Measurements from ENCODE around the gene HAP1. TPM values are rescaled to one million over a fixed set of nuclear protein-coding genes. Genes with fewer than 3 reads are reported as not detected.

Gene HAP1
- total RNA-seq, 2 experiments from 2014 or later, result 0.19 to 0.55 TPM

- intact Hi-C loops (cut with micrococcal nuclease; ENCODE audit: unreplicated experiment), result no loop called here
- TF ChIP-seq CTCF (conservative IDR thresholded peaks at IDR 0.05; ENCODE audit: low read length) (no peak), EZH2phosphoT487 (IDR thresholded peaks at IDR 0.05; ENCODE audit: borderline replicate concordance, low read depth, low read length) (no peak)
These were observed 19.6 kb upstream of the HAP1 start for GRCh38 chr17:41754066-41754465.

GRCh38 chr17:41751288-41751687 is 16.8 kb upstream of the HAP1 start:
- no peaks in the 10 kb centered on the region for H3K9me2 ChIP-seq (ENCODE audit: insufficient read depth, low read length)
- no peaks in the 10 kb centered on the region for H3K79me2 ChIP-seq (ENCODE audit: insufficient read depth, low read depth, low read length)
- H2AFZ ChIP-seq (ENCODE audit: low read length), result no peak overlapping the region
- H4K20me1 ChIP-seq (ENCODE audit: insufficient read depth, low read length), result no peaks in the 10 kb centered on the region
- no peak overlapping the region for H3K4me3 ChIP-seq (ENCODE audit: low read depth, low read length, poor library complexity, severe bottlenecking)
- H3K4me2 ChIP-seq (ENCODE audit: low read length), result no peak overlapping the region
- TF ChIP-seq EZH2phosphoT487 (IDR thresholded peaks at IDR 0.05; ENCODE audit: borderline replicate concordance, low read depth, low read length) (no peak), CTCF (conservative IDR thresholded peaks at IDR 0.05; ENCODE audit: low read length) (no peak)
- no TSS peak for BruUV-seq (replicated peaks)
- H3K27ac ChIP-seq (ENCODE audit: low read depth, low read length, poor library complexity, severe bottlenecking), result no peak overlapping the region
- CTCF ChIA-PET (ENCODE audit: unreplicated experiment), result no interaction called here
- no peak for DNase-seq (ENCODE audit: low spot score)
- H3K9me3 ChIP-seq (ENCODE audit: low read length), result no peaks in the 10 kb centered on the region
- H3K4me1 ChIP-seq (ENCODE audit: insufficient read depth, low read length, poor library complexity, severe bottlenecking), result no peaks in the 10 kb centered on the region
- POLR2A ChIA-PET, result no interaction called here
- intact Hi-C loops (cut with micrococcal nuclease; ENCODE audit: unreplicated experiment), result no loop called here
- no peaks in the 10 kb centered on the region for H3K36me3 ChIP-seq (ENCODE audit: insufficient read depth, low read length)

More at GRCh38 chr17:41754066-41754465, 19.6 kb upstream of the HAP1 start:
- Histone ChIP-seq H3K9me3 (ENCODE audit: low read length) (no peaks in the 10 kb centered on the region), H3K27ac (ENCODE audit: low read depth, low read length, poor library complexity, severe bottlenecking) (no peak overlapping the region), H4K20me1 (ENCODE audit: insufficient read depth, low read length) (no peaks in the 10 kb centered on the region), H3K79me2 (ENCODE audit: insufficient read depth, low read depth, low read length) (no peaks in the 10 kb centered on the region), H3K4me3 (ENCODE audit: low read depth, low read length, poor library complexity, severe bottlenecking) (no peak overlapping the region), H3K4me1 (ENCODE audit: insufficient read depth, low read length, poor library complexity, severe bottlenecking) (no peaks in the 10 kb centered on the region), H3K36me3 (ENCODE audit: insufficient read depth, low read length) (peaks cover 15% of the 10 kb centered on the region; the same call in 1 of the 2 replicates), H3K4me2 (ENCODE audit: low read length) (no peak overlapping the region), H2AFZ (ENCODE audit: low read length) (no peak overlapping the region), H3K9me2 (ENCODE audit: insufficient read depth, low read length) (no peaks in the 10 kb centered on the region)
- POLR2A ChIA-PET, result no interaction called here
- no peak for DNase-seq (ENCODE audit: low spot score)
- CTCF ChIA-PET (ENCODE audit: unreplicated experiment), result no interaction called here
- no TSS peak for BruUV-seq (replicated peaks)

- no TSS peak for BruUV-seq (replicated peaks)
- Histone ChIP-seq H3K9me2 (ENCODE audit: insufficient read depth, low read length) (no peaks in the 10 kb centered on the region), H3K36me3 (ENCODE audit: insufficient read depth, low read length) (no peaks in the 10 kb centered on the region), H3K9me3 (ENCODE audit: low read length) (no peaks in the 10 kb centered on the region), H4K20me1 (ENCODE audit: insufficient read depth, low read length) (no peaks in the 10 kb centered on the region), H3K4me2 (ENCODE audit: low read length) (no peak overlapping the region), H3K27ac (ENCODE audit: low read depth, low read length, poor library complexity, severe bottlenecking) (no peak overlapping the region), H2AFZ (ENCODE audit: low read length) (no peak overlapping the region), H3K79me2 (ENCODE audit: insufficient read depth, low read depth, low read length) (no peaks in the 10 kb centered on the region), H3K4me3 (ENCODE audit: low read depth, low read length, poor library complexity, severe bottlenecking) (no peak overlapping the region), H3K4me1 (ENCODE audit: insufficient read depth, low read length, poor library complexity, severe bottlenecking) (no peaks in the 10 kb centered on the region)
- CTCF ChIA-PET (ENCODE audit: unreplicated experiment), result no interaction called here
- no peak for TF ChIP-seq CTCF (conservative IDR thresholded peaks at IDR 0.05; ENCODE audit: low read length)
- TF ChIP-seq EZH2phosphoT487 (IDR thresholded peaks at IDR 0.05; ENCODE audit: borderline replicate concordance, low read depth, low read length), result no peak
- intact Hi-C loops (cut with micrococcal nuclease; ENCODE audit: unreplicated experiment), result no loop called here
- no peak for DNase-seq (ENCODE audit: low spot score)
- POLR2A ChIA-PET, result no interaction called here
These were observed 16.4 kb upstream of the HAP1 start for GRCh38 chr17:41750862-41751261.

Measured in OCI-LY7 (cell line).